K562 (cell line): Measurements from ENCODE around the gene FGF2.

ENCODE experiments used
- GABPA ChIP-seq: fragments of 200-800 bp; sonication (Bioruptor generic); conservative IDR thresholded peaks from 2 replicates; pipeline ENCODE4 v1.6.1; 2016; ENCODE audit warnings: low read depth, missing genetic modification characterization, missing compliant biosample characterization
- NCOA1 ChIP-seq: fragments of 450-650 bp; IDR thresholded peaks from 2 replicates; pipeline ENCODE4 v1.6.1; 2016; ENCODE audit warnings: low read depth
- NR2C2 ChIP-seq, 2 experiments: fragments of 200-800 bp in 1 of 2; sonication (Bioruptor generic) in 1 of 2; sonication (generic) in 1 of 2; formaldehyde crosslinking in 1 of 2; IDR thresholded peaks; 2 replicates each; pipeline versions ENCODE4 v1.6.1 to v1.8.0; 2016 to 2022; ENCODE audit warnings: mild to moderate bottlenecking in 1 of 2, missing compliant biosample characterization in 1 of 2, missing genetic modification characterization in 1 of 2, missing genetic modification reagents in 1 of 2
- POLR2A ChIP-seq: fragments of 450-650 bp; conservative IDR thresholded peaks from 2 replicates; pipeline ENCODE4 v1.6.1; 2016
- SETDB1 ChIP-seq: IDR thresholded peaks from one replicate; pipeline ENCODE4 v1.6.1; 2012; ENCODE audit warnings: low read length, control low read depth, inconsistent platforms
- SMAD1 ChIP-seq: fragments of 150-350 bp; IDR thresholded peaks from 2 replicates; pipeline ENCODE4 v1.6.1; 2014; ENCODE audit warnings: low read length, low read depth; ENCODE audit not compliant: partially characterized antibody
- ZNF133 ChIP-seq: fragments of 250-450 bp; sonication (Bioruptor Pico); IDR thresholded peaks from 2 replicates; pipeline ENCODE4 v1.4.0; 2020; ENCODE audit warnings: mild to moderate bottlenecking
- ZNF232 ChIP-seq: sonication (generic); formaldehyde crosslinking; IDR thresholded peaks from 2 replicates; pipeline ENCODE4 v1.8.0; 2022; ENCODE audit warnings: mild to moderate bottlenecking, missing genetic modification reagents
- ZZZ3 ChIP-seq: fragments of 450-650 bp; IDR thresholded peaks from 2 replicates; pipeline ENCODE4 v1.6.1; 2016; ENCODE audit warnings: antibody characterized with exemption, mild to moderate bottlenecking, moderate library complexity
- TF ChIP-seq, protein P1 (sequence below), 3 experiments: IDR thresholded peaks in 2 of 3; conservative IDR thresholded peaks in 1 of 3; 2 replicates each; pipeline ENCODE4 v1.5.1; 2011 to 2012; ENCODE audit warnings: low read length in 3 of 3, mild to moderate bottlenecking in 3 of 3, control low read depth in 2 of 3, improper control_type of control experiment in 1 of 3, inconsistent platforms in 1 of 3, low read depth in 1 of 3, mixed read lengths in 1 of 3, moderate library complexity in 1 of 3; ENCODE audit not compliant: insufficient read depth in 2 of 3
- TF ChIP-seq, protein P2 (sequence below): fragments of 200-400 bp; formaldehyde crosslinking; IDR thresholded peaks from 2 replicates; pipeline ENCODE4 v1.6.1; 2017; ENCODE audit warnings: mild to moderate bottlenecking, low read depth, low read length, moderate library complexity
- TF ChIP-seq, protein P3 (sequence below): sonication (generic); formaldehyde crosslinking; IDR thresholded peaks from 2 replicates; pipeline ENCODE4 v1.9.0; 2022; ENCODE audit warnings: mild to moderate bottlenecking, missing genetic modification reagents
- TF ChIP-seq, protein P4 (sequence below): fragments of 150-350 bp; IDR thresholded peaks from 2 replicates; pipeline ENCODE4 v1.6.1; 2014; ENCODE audit warnings: low read depth, mild to moderate bottlenecking, low read length, borderline replicate concordance

DNA sequence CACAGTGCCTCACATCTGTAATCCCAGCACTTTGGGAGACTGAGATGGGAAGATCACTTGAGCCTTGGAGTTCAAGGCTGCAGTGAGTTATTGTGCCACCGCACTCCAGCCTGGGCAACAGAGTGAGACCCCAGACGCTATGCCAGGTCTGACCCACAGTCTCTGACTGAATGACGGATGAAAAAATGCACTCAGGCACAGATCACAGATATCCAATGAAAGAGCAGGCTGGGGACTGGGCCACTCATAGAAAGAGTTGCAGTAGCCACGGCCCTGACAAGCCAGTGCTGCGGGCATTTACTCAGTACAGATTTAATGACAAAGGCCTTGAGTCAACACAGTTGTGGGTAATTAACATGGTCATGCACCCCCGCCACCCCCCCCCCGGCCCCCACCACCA lies 73.1 kb downstream of the FGF2 start:
- TF ChIP-seq ZNF232, result no peak
- TF ChIP-seq, protein P1, sequence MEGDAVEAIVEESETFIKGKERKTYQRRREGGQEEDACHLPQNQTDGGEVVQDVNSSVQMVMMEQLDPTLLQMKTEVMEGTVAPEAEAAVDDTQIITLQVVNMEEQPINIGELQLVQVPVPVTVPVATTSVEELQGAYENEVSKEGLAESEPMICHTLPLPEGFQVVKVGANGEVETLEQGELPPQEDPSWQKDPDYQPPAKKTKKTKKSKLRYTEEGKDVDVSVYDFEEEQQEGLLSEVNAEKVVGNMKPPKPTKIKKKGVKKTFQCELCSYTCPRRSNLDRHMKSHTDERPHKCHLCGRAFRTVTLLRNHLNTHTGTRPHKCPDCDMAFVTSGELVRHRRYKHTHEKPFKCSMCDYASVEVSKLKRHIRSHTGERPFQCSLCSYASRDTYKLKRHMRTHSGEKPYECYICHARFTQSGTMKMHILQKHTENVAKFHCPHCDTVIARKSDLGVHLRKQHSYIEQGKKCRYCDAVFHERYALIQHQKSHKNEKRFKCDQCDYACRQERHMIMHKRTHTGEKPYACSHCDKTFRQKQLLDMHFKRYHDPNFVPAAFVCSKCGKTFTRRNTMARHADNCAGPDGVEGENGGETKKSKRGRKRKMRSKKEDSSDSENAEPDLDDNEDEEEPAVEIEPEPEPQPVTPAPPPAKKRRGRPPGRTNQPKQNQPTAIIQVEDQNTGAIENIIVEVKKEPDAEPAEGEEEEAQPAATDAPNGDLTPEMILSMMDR (IDR thresholded peaks at IDR 0.05 in 2 of 3, conservative IDR thresholded peaks at IDR 0.05 in 1 of 3; ENCODE audit: insufficient read depth in 2 of 3, low read depth in 1 of 3, low read length in 3 of 3), result no peak
- TF ChIP-seq, protein P2, sequence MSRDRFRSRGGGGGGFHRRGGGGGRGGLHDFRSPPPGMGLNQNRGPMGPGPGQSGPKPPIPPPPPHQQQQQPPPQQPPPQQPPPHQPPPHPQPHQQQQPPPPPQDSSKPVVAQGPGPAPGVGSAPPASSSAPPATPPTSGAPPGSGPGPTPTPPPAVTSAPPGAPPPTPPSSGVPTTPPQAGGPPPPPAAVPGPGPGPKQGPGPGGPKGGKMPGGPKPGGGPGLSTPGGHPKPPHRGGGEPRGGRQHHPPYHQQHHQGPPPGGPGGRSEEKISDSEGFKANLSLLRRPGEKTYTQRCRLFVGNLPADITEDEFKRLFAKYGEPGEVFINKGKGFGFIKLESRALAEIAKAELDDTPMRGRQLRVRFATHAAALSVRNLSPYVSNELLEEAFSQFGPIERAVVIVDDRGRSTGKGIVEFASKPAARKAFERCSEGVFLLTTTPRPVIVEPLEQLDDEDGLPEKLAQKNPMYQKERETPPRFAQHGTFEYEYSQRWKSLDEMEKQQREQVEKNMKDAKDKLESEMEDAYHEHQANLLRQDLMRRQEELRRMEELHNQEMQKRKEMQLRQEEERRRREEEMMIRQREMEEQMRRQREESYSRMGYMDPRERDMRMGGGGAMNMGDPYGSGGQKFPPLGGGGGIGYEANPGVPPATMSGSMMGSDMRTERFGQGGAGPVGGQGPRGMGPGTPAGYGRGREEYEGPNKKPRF, result no peak
- TF ChIP-seq, protein P3, sequence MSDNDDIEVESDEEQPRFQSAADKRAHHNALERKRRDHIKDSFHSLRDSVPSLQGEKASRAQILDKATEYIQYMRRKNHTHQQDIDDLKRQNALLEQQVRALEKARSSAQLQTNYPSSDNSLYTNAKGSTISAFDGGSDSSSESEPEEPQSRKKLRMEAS (CRISPR knock-in tag), result no peak
- 0 out of 2 replicates have a peak, but pooled peaks have one; percentile 35 for TF ChIP-seq POLR2A
- no peak for TF ChIP-seq NCOA1
- no peak for TF ChIP-seq SMAD1
- TF ChIP-seq ZZZ3, result no peak
- no peak for TF ChIP-seq ZNF133 (CRISPR knock-in tag)
- TF ChIP-seq GABPA, result no peak
- TF ChIP-seq, protein P4, sequence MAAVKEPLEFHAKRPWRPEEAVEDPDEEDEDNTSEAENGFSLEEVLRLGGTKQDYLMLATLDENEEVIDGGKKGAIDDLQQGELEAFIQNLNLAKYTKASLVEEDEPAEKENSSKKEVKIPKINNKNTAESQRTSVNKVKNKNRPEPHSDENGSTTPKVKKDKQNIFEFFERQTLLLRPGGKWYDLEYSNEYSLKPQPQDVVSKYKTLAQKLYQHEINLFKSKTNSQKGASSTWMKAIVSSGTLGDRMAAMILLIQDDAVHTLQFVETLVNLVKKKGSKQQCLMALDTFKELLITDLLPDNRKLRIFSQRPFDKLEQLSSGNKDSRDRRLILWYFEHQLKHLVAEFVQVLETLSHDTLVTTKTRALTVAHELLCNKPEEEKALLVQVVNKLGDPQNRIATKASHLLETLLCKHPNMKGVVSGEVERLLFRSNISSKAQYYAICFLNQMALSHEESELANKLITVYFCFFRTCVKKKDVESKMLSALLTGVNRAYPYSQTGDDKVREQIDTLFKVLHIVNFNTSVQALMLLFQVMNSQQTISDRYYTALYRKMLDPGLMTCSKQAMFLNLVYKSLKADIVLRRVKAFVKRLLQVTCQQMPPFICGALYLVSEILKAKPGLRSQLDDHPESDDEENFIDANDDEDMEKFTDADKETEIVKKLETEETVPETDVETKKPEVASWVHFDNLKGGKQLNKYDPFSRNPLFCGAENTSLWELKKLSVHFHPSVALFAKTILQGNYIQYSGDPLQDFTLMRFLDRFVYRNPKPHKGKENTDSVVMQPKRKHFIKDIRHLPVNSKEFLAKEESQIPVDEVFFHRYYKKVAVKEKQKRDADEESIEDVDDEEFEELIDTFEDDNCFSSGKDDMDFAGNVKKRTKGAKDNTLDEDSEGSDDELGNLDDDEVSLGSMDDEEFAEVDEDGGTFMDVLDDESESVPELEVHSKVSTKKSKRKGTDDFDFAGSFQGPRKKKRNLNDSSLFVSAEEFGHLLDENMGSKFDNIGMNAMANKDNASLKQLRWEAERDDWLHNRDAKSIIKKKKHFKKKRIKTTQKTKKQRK, result no peak
- no peak for TF ChIP-seq NR2C2 (CRISPR knock-in tag; IDR thresholded peaks at IDR 0.05)
- TF ChIP-seq NR2C2 (tag; IDR thresholded peaks at IDR 0.05), result no peak
- TF ChIP-seq SETDB1, result no peak
